NT2/D1 (cell line): ENCODE results near the gene MDM2.

ENCODE experiments used
- SUZ12 ChIP-seq: IDR thresholded peaks from 2 replicates; pipeline ENCODE4 v1.6.1; 2011; ENCODE audit not compliant: insufficient read length, insufficient read depth; ENCODE audit errors: extremely low read depth
- ZNF274 ChIP-seq: IDR thresholded peaks from 2 replicates; pipeline ENCODE4 v1.6.1; 2011; ENCODE audit warnings: mild to moderate bottlenecking, low read depth, low read length

GRCh38 chr12:68807576-68808387, at the start of gene MDM2:
- TF ChIP-seq SUZ12 (no peak), ZNF274 (no peak)
